Osteoblast (primary cell): ENCODE measurements around the gene ANKRD33B. TPM values are rescaled to one million over a fixed set of nuclear protein-coding genes. Genes with fewer than 3 reads are reported as not detected.

Source experiments
- DNase-seq: peaks from one replicate; pipeline ENCODE4 v3.0.0; 2011; ENCODE audit warnings: low spot score, mixed read lengths; ENCODE audit not compliant: insufficient read length; ENCODE audit errors: missing footprints
- H2AFZ ChIP-seq: 2 replicates; pipeline ENCODE4 v1.6.0; 2011; ENCODE audit warnings: mild to moderate bottlenecking, low read length
- H3K27ac ChIP-seq: 2 replicates; pipeline ENCODE4 v1.5.1; 2011; ENCODE audit warnings: mild to moderate bottlenecking, low read depth, low read length, moderate library complexity
- H3K27me3 ChIP-seq: 2 replicates; pipeline ENCODE4 v1.6.0; 2012; ENCODE audit warnings: mild to moderate bottlenecking, control low read depth, inconsistent platforms, low read length, moderate library complexity; ENCODE audit not compliant: insufficient read depth
- H3K36me3 ChIP-seq: 2 replicates; pipeline ENCODE4 v1.5.1; 2011; ENCODE audit warnings: mild to moderate bottlenecking, low read length, control low read depth, moderate library complexity; ENCODE audit not compliant: insufficient read depth
- H3K4me1 ChIP-seq: 2 replicates; pipeline ENCODE4 v1.5.1; 2011; ENCODE audit warnings: mild to moderate bottlenecking, low read length, control low read depth, moderate library complexity; ENCODE audit not compliant: insufficient read depth
- H3K4me2 ChIP-seq: 2 replicates; pipeline ENCODE4 v1.6.0; 2011; ENCODE audit warnings: mild to moderate bottlenecking, low read length; ENCODE audit not compliant: insufficient read depth
- H3K4me3 ChIP-seq: fragments of 200-600 bp; sonication (generic); 3 replicates; pipeline ENCODE4 v1.5.1; 2012; ENCODE audit warnings: mild to moderate bottlenecking, low read length, inconsistent platforms; ENCODE audit not compliant: insufficient read depth
- H3K79me2 ChIP-seq: 2 replicates; pipeline ENCODE4 v1.6.0; 2012; ENCODE audit warnings: mild to moderate bottlenecking, low read length, control low read depth, inconsistent platforms; ENCODE audit not compliant: insufficient read depth
- H3K9me3 ChIP-seq: 2 replicates; pipeline ENCODE4 v1.5.1; 2011; ENCODE audit warnings: low read depth, low read length, control low read depth
- H4K20me1 ChIP-seq: 2 replicates; pipeline ENCODE4 v1.6.0; 2012; ENCODE audit warnings: mild to moderate bottlenecking, low read length, control low read depth; ENCODE audit not compliant: insufficient read depth
- CTCF ChIP-seq: IDR thresholded peaks from 2 replicates; pipeline ENCODE4 v1.5.1; 2011; ENCODE audit warnings: mild to moderate bottlenecking, low read depth, low read length, moderate library complexity; ENCODE audit errors: extremely low read depth
- total RNA-seq: library from RNA; depleted of rRNA; stranded (reverse); fragments of >200 nt; gene quantifications from 2 replicates; pipeline ENCODE4 v1.2.3, GENCODE V29; 2012

The ANKRD33B gene
- total RNA-seq, 1 donor, result 5.1 TPM

DNA sequence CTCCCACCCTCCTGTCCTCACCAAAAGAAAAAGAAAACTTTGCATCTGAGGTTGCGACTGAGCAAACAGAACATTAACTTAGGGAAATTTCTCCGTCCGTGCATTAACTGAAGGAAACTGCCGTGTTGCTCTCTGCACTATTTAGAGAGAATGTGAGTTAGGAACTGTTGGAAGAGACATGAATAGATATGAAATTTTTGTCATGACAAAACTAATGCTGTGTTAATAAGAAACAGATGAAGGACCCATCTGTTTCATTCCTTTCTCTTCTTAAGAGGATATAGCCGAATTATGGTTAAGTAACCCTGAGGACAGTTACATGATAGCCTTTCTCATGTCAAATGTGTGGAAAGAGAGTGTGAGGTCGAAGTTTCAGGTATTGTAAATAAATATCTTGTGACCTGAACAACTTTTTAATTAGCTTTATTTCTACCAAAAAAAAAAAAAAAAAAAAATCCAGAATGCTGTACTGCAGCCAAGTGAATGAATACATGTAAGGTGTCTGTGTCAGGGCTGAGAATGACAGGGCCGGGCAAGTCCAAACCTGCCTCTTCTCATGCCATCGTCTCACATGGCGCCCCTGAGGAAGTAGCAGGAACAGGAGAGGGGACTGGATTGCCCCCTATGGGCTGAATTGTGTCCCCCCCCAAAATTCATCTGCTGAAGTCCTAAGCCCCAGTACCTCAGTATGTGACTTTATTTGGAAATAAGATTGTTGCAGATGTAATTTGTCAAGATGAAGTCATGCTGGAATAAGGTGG lies 35.6 kb upstream of the ANKRD33B start:
- peak overlapping the region; percentile 10 for H3K27ac ChIP-seq
- H3K4me3 ChIP-seq, result no peak overlapping the region
- H3K27me3 ChIP-seq, result no peaks in the 10 kb centered on the region
- peak overlapping the region; percentile 37 for H3K4me2 ChIP-seq
- H3K9me3 ChIP-seq, result no peaks in the 10 kb centered on the region
- DNase-seq, result no peak
- no peaks in the 10 kb centered on the region for H3K36me3 ChIP-seq
- no peaks in the 10 kb centered on the region for H3K79me2 ChIP-seq
- TF ChIP-seq CTCF, result no peak
- peak overlapping the region; percentile 52 for H2AFZ ChIP-seq
- H4K20me1 ChIP-seq, result no peaks in the 10 kb centered on the region
- H3K4me1 ChIP-seq, result peaks cover 27% of the 10 kb centered on the region

GRCh38 chr5:10528827-10529226 lies 35.0 kb upstream of the ANKRD33B start:
- Histone ChIP-seq H3K9me3 (no peaks in the 10 kb centered on the region), H3K27me3 (no peaks in the 10 kb centered on the region), H3K79me2 (no peaks in the 10 kb centered on the region), H4K20me1 (no peaks in the 10 kb centered on the region), H3K27ac (no peak overlapping the region), H3K4me1 (peaks cover 27% of the 10 kb centered on the region), H3K4me2 (no peak overlapping the region), H2AFZ (no peak overlapping the region), H3K4me3 (no peak overlapping the region), H3K36me3 (no peaks in the 10 kb centered on the region)
- no peak for DNase-seq
- TF ChIP-seq CTCF, result no peak

DNA sequence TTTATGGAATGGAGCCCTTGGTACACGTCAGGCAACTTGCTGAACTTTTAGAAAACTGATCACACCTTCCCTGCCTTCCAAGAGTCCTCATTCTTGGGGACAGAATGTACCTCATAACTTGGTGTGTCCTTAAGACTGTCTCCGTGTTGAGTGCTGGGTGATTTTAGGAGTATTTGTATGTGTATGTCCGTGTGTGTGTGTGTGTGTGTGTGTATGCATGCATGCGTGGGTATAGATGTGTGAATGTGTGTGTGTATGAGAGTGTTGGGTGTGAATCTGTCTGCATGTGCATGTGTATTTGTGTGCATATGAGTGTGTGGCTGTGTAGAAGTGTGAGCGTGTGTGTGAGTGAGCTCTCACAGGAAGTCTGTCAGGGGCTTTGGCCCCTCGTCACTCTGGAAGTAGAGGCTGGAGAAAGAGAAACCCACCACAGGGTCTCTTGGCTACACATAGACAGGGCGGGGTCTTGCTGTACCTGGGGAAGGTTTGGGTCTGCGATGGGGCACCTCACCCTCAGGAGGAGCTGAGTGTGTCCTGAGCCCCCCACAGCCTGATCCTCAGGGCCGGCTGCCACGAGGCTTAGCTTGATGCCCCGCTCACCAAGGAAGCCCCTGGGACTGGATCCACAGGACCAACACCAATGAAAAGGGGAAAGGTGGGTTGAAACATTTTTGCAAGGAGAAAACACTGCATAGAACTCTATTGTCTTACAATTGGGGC lies 33.1 kb upstream of the ANKRD33B start:
- Histone ChIP-seq H3K27ac (no peak overlapping the region), H2AFZ (no peak overlapping the region), H3K79me2 (no peaks in the 10 kb centered on the region), H3K9me3 (no peaks in the 10 kb centered on the region), H3K4me3 (no peak overlapping the region), H3K36me3 (no peaks in the 10 kb centered on the region), H3K27me3 (no peaks in the 10 kb centered on the region), H3K4me2 (no peak overlapping the region), H4K20me1 (no peaks in the 10 kb centered on the region), H3K4me1 (peaks cover 10% of the 10 kb centered on the region)
- no peak for TF ChIP-seq CTCF
- no peak for DNase-seq

- Histone ChIP-seq H3K4me1 (peaks cover 9% of the 10 kb centered on the region), H3K27me3 (no peaks in the 10 kb centered on the region), H3K9me3 (no peaks in the 10 kb centered on the region), H3K27ac (no peak overlapping the region), H4K20me1 (no peaks in the 10 kb centered on the region), H2AFZ (no peak overlapping the region), H3K79me2 (no peaks in the 10 kb centered on the region), H3K36me3 (no peaks in the 10 kb centered on the region), H3K4me3 (no peak overlapping the region), H3K4me2 (no peak overlapping the region)
- DNase-seq, result no peak
- TF ChIP-seq CTCF, result no peak
Observed at GRCh38 chr5:10532421-10532820, 31.4 kb upstream of the ANKRD33B start.
